ENCODE data around the gene FBXO7. TPM values are rescaled to one million over a fixed set of nuclear protein-coding genes. Genes with fewer than 3 reads are reported as not detected.

The FBXO7 gene
- 90.0 TPM for total RNA-seq

GRCh38 chr22:32474635-32475467 lies at the start of gene FBXO7:
Gene FBXO7 (plus strand): TSS chr22:32474811. CDS start chr22:32475003, 192 bp downstream.

Other genes with a start within 250 kb of the FBXO7 start
- 2.7 TPM for gene SLC5A4, start 219.5 kb upstream of the FBXO7 start, total RNA-seq
- not detected for gene RFPL3, start 116.9 kb upstream of the FBXO7 start, total RNA-seq
- 56.6 TPM for gene RTCB, start 62.6 kb upstream of the FBXO7 start, total RNA-seq
- not detected for gene BPIFC, start 10.4 kb upstream of the FBXO7 start, total RNA-seq